Fibroblast of mammary gland (primary cell): ENCODE results near the gene FLRT1.

Source experiments
- DNase-seq: peaks from one replicate; pipeline ENCODE4 v3.0.0-alpha.2; 2010; ENCODE audit warnings: low read depth
- H3K4me3 ChIP-seq: 2 replicates; pipeline ENCODE4 v1.5.1; 2011; ENCODE audit warnings: low read depth, mild to moderate bottlenecking, low read length, moderate library complexity; ENCODE audit not compliant: control insufficient read depth
- CTCF ChIP-seq: conservative IDR thresholded peaks from 2 replicates; pipeline ENCODE4 v1.5.1; 2011; ENCODE audit warnings: low read depth, low read length, inconsistent platforms; ENCODE audit not compliant: control insufficient read depth, insufficient read depth

The FLRT1 gene

GRCh38 chr11:64084146-64084950, 48.6 kb downstream of the FLRT1 start:
- TF ChIP-seq CTCF: no peak
- DNase-seq: no peak
- H3K4me3 ChIP-seq: no peak overlapping the region

GRCh38 chr11:64084951-64085710, 49.4 kb downstream of the FLRT1 start:
- TF ChIP-seq CTCF: no peak
- DNase-seq: no peak
- H3K4me3 ChIP-seq: no peak overlapping the region
